ENCODE measurements around the gene SPDYE16. TPM values are rescaled to one million over a fixed set of nuclear protein-coding genes. Genes with fewer than 3 reads are reported as not detected.
"Not testable (repeated sequence)": the region's sequence is repeated elsewhere in the genome, so short reads cannot be mapped to it uniquely, and the experiment has no call there.

Gene SPDYE16
- total RNA-seq, 1 experiment from 2014 or later: not detected

DNA sequence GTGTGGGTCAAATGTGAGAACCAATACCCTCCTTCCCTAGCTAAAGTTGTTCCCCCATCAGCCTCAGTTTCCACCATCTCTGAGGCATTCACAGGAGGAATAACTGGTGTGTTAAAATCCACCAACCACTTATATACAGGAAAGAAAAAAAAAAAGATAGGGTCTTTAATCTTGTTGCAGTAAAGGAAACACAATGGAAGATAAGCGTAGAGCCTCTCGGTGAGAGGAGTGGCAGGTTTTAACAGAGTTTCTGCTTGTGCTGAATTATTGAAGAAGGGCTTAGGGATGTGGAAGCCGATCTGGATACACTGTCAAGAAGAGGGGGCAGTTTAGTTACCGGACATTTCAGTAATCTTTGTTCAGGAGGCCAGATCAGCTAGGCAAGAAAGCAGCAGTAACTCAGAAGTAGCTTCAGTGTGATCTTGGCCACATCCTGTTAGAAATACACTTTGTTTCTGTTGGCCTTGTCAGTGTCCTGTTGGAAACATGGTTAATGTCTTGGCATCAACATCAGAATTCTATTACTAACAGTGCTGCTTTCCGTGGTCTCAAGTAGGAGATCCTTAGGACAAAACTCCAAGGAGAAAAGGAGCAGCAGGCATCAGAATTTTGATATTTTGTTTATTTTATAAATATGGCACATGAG is 40.7 kb upstream of the SPDYE16 start:
- H2BK12ac ChIP-seq (ENCODE audit: insufficient read length, low read depth, low read length); H2BK15ac ChIP-seq (ENCODE audit: low read depth, low read length); H3K4me2 ChIP-seq (ENCODE audit: insufficient read depth, insufficient read length, low read length); H2AFZ ChIP-seq (ENCODE audit: low read length); H3K14ac ChIP-seq (ENCODE audit: insufficient read depth, low read length); H4K5ac ChIP-seq (ENCODE audit: insufficient read length, low read depth, low read length); H2BK20ac ChIP-seq (ENCODE audit: low read depth, low read length, poor library complexity, severe bottlenecking); H3K18ac ChIP-seq (ENCODE audit: insufficient read length, low read depth, low read length); H3K9ac ChIP-seq (ENCODE audit: extremely low read depth, insufficient read length, low read length); H3K36me3 Mint-ChIP-seq (ENCODE audit: insufficient read depth in 1 of 3, low read depth in 3 of 3); H3K4me1 Mint-ChIP-seq; H3K27me3 Mint-ChIP-seq (ENCODE audit: low read depth); H3K4me3 Mint-ChIP-seq; H3K56ac ChIP-seq (ENCODE audit: insufficient read length, low read depth, low read length); H3T11ph ChIP-seq (ENCODE audit: low read length); H2AK5ac ChIP-seq (ENCODE audit: insufficient read length, low read length); H3K4me1 ChIP-seq (ENCODE audit: insufficient read depth, low read length); H3K9me3 Mint-ChIP-seq; H4K91ac ChIP-seq (ENCODE audit: insufficient read length, low read depth, low read length); H2BK120ac ChIP-seq (ENCODE audit: low read depth, low read length, poor library complexity, severe bottlenecking); H2BK5ac ChIP-seq (ENCODE audit: insufficient read length, low read length); H3K79me1 ChIP-seq (ENCODE audit: insufficient read depth, low read depth, low read length, poor library complexity, severe bottlenecking); H3K23me2 ChIP-seq (ENCODE audit: insufficient read length, low read depth, low read length, poor library complexity, severe bottlenecking); H3K4ac ChIP-seq (ENCODE audit: low read depth, low read length); H4K20me1 ChIP-seq (ENCODE audit: control insufficient read depth, insufficient read depth, insufficient read length); H3K23ac ChIP-seq (ENCODE audit: insufficient read length, low read depth, low read length); H3K9me3 ChIP-seq (ENCODE audit: control insufficient read depth, low read depth, low read length); H4K8ac ChIP-seq (replicated peaks; ENCODE audit: insufficient read length, low read depth, low read length); DNase-seq; H3K27me3 ChIP-seq (ENCODE audit: insufficient read depth, low read length); H3K27ac ChIP-seq (ENCODE audit: insufficient read length, low read depth, low read length); H3K79me2 ChIP-seq (ENCODE audit: insufficient read depth, low read length): not testable (repeated sequence)
- no CpG with 5 or more reads among the region's 5 CpGs for WGBS (ENCODE audit: extremely low coverage, insufficient read length, low lambda C conversion rate)
- peak overlapping the region in 1 of 3 experiments; percentile 21; a peak in 1 of 7 replicates for H3K27ac Mint-ChIP-seq

DNA sequence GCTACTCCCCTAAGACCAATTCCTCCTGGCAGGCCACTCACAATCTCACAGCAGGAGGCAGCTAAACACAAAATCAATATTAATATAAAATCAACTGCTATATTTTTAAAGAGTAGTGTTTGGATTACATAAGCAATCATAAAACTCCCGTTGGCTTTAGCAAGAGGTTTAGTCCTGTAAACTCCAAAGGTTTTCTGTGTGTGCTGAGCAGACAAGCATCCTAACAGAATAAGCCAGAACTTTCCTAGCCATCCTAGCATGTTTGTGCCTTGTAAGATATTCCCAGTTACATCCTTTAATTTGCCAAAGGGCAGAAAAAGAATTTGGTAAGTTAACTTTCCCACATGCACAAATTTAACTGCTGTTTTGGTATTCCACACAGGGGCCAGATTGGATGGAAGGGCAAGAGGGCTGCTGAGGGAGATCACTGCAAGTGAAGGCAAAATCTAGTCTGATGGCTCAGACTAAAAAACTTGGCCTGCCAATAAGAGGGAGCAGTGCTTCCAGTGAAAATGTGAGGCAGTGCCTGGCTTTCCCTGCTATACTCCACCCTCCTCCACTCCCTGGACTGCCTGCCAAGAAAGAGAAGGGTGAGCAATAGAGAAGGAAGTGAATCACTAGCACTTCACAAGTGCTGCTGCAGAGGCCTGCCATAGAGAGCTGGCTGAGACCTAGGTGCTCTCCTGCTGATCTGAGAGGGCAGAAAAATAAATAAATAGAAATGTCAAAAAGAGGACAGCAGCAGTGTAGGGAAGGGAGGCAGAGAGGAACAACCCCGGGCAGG is 39.9 kb upstream of the SPDYE16 start:
- H2BK15ac ChIP-seq (ENCODE audit: low read depth, low read length); H3K23ac ChIP-seq (ENCODE audit: insufficient read length, low read depth, low read length); H3K27ac ChIP-seq (ENCODE audit: insufficient read length, low read depth, low read length); H2BK120ac ChIP-seq (ENCODE audit: low read depth, low read length, poor library complexity, severe bottlenecking); H2BK12ac ChIP-seq (ENCODE audit: insufficient read length, low read depth, low read length); H2BK20ac ChIP-seq (ENCODE audit: low read depth, low read length, poor library complexity, severe bottlenecking); H3K9ac ChIP-seq (ENCODE audit: extremely low read depth, insufficient read length, low read length); H3T11ph ChIP-seq (ENCODE audit: low read length); H3K9me3 Mint-ChIP-seq; H3K18ac ChIP-seq (ENCODE audit: insufficient read length, low read depth, low read length); H4K91ac ChIP-seq (ENCODE audit: insufficient read length, low read depth, low read length); H3K56ac ChIP-seq (ENCODE audit: insufficient read length, low read depth, low read length); H3K4me2 ChIP-seq (ENCODE audit: insufficient read depth, insufficient read length, low read length); H3K27me3 ChIP-seq (ENCODE audit: insufficient read depth, low read length); H4K20me1 ChIP-seq (ENCODE audit: control insufficient read depth, insufficient read depth, insufficient read length); H3K14ac ChIP-seq (ENCODE audit: insufficient read depth, low read length); H3K4me1 ChIP-seq (ENCODE audit: insufficient read depth, low read length); H3K23me2 ChIP-seq (ENCODE audit: insufficient read length, low read depth, low read length, poor library complexity, severe bottlenecking); H3K27ac Mint-ChIP-seq; H2AK5ac ChIP-seq (ENCODE audit: insufficient read length, low read length); DNase-seq; H3K79me1 ChIP-seq (ENCODE audit: insufficient read depth, low read depth, low read length, poor library complexity, severe bottlenecking); H3K36me3 Mint-ChIP-seq (ENCODE audit: insufficient read depth in 1 of 3, low read depth in 3 of 3); H4K8ac ChIP-seq (replicated peaks; ENCODE audit: insufficient read length, low read depth, low read length); H3K27me3 Mint-ChIP-seq (ENCODE audit: low read depth); H3K4me1 Mint-ChIP-seq; H3K9me3 ChIP-seq (ENCODE audit: control insufficient read depth, low read depth, low read length); H3K4me3 Mint-ChIP-seq; H2AFZ ChIP-seq (ENCODE audit: low read length); H3K4ac ChIP-seq (ENCODE audit: low read depth, low read length); H3K79me2 ChIP-seq (ENCODE audit: insufficient read depth, low read length); H4K5ac ChIP-seq (ENCODE audit: insufficient read length, low read depth, low read length); H2BK5ac ChIP-seq (ENCODE audit: insufficient read length, low read length): not testable (repeated sequence)
- WGBS (ENCODE audit: extremely low coverage, insufficient read length, low lambda C conversion rate): no CpG with 5 or more reads among the region's 2 CpGs
